Measurements from ENCODE around the gene HYAL3.
"Not testable (repeated sequence)": the region's sequence is repeated elsewhere in the genome, so short reads cannot be mapped to it uniquely, and the experiment has no call there.

Gene HYAL3

DNA sequence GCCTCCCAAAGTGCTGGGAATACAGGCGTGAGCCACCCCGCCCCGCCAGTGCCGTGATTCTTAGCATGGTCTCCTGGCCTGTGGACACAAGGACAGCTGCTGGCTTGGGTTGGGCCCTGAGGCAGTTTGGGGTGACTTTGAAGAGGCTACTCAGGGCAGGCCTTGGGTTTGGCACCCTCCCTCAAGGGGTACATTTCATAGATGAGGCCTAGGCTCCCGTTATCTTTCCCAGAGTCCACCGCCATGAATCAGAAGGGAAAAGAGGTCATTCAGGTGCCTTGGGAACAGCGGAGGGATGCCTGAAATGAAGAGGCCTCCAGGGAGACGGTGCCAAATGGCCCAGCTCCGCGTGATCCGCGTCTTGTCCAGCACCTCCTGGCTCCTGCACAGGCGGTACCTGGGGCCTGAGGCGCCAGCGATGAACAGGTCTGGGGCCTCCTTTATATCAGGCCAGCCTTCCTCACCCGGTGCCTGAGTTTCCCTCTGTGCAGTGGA is 53.9 kb downstream of the HYAL3 start:
- H3K9me3 ChIP-seq (ENCODE audit: severe bottlenecking) = no peaks in the 10 kb centered on the region
- H3K27ac ChIP-seq (ENCODE audit: poor library complexity, severe bottlenecking) = peak overlapping the region; percentile 93
- peaks cover 25% of the 10 kb centered on the region for H3K36me3 ChIP-seq (ENCODE audit: low read depth)
- DNase-seq (ENCODE audit: low spot score) (no peak), ATAC-seq (ENCODE audit: low read depth) (peak; percentile 1; the same call in 1 of the 3 replicates)
- no peak overlapping the region for H3K4me3 ChIP-seq (ENCODE audit: severe bottlenecking)
- TF ChIP-seq, protein P1, sequence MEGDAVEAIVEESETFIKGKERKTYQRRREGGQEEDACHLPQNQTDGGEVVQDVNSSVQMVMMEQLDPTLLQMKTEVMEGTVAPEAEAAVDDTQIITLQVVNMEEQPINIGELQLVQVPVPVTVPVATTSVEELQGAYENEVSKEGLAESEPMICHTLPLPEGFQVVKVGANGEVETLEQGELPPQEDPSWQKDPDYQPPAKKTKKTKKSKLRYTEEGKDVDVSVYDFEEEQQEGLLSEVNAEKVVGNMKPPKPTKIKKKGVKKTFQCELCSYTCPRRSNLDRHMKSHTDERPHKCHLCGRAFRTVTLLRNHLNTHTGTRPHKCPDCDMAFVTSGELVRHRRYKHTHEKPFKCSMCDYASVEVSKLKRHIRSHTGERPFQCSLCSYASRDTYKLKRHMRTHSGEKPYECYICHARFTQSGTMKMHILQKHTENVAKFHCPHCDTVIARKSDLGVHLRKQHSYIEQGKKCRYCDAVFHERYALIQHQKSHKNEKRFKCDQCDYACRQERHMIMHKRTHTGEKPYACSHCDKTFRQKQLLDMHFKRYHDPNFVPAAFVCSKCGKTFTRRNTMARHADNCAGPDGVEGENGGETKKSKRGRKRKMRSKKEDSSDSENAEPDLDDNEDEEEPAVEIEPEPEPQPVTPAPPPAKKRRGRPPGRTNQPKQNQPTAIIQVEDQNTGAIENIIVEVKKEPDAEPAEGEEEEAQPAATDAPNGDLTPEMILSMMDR (IDR thresholded peaks at IDR 0.05; ENCODE audit: poor library complexity, severe bottlenecking) = no peak
- peaks cover 31% of the 10 kb centered on the region for H3K4me1 ChIP-seq (ENCODE audit: insufficient read depth, poor library complexity, severe bottlenecking)
- H3K27me3 ChIP-seq (ENCODE audit: insufficient read depth, poor library complexity, severe bottlenecking) = no peaks in the 10 kb centered on the region

- Histone ChIP-seq H3K4me1 (ENCODE audit: insufficient read depth, poor library complexity, severe bottlenecking) (peaks cover 31% of the 10 kb centered on the region), H3K27ac (ENCODE audit: poor library complexity, severe bottlenecking) (peak overlapping the region; percentile 93), H3K36me3 (ENCODE audit: low read depth) (peaks cover 27% of the 10 kb centered on the region)
- DNase-seq (ENCODE audit: low spot score); ATAC-seq (ENCODE audit: low read depth); H3K4me3 ChIP-seq (ENCODE audit: severe bottlenecking); H3K9me3 ChIP-seq (ENCODE audit: severe bottlenecking); H3K27me3 ChIP-seq (ENCODE audit: insufficient read depth, poor library complexity, severe bottlenecking): not testable (repeated sequence)
Observed at GRCh38 chr3:50244813-50245212, 54.4 kb downstream of the HYAL3 start.

DNA sequence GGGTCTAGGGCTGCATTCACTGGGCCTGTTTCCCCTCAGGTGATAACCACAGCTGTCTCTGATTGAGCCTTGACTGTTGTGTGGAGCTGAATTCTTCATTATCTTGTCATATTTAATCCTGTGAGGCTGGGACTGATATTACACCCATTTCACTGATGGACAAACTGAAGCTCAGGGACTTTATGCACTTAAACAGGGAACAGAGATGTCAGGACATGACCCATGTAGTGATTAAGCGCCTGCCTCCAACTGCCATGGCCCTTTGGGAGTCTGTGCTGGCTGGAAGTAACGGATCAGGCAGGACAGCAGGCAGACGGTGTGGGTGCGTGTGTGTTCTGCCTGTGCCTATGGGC is 55.7 kb downstream of the HYAL3 start:
- Histone ChIP-seq H3K27me3 (ENCODE audit: insufficient read depth, poor library complexity, severe bottlenecking) (no peaks in the 10 kb centered on the region), H3K4me3 (ENCODE audit: severe bottlenecking) (no peak overlapping the region), H3K4me1 (ENCODE audit: insufficient read depth, poor library complexity, severe bottlenecking) (peaks cover 23% of the 10 kb centered on the region), H3K27ac (ENCODE audit: poor library complexity, severe bottlenecking) (peak overlapping the region; percentile 93), H3K9me3 (ENCODE audit: severe bottlenecking) (no peaks in the 10 kb centered on the region), H3K36me3 (ENCODE audit: low read depth) (peaks cover 37% of the 10 kb centered on the region)
- ATAC-seq (ENCODE audit: low read depth) (no peak), DNase-seq (ENCODE audit: low spot score) (no peak)
- TF ChIP-seq, protein P1 (IDR thresholded peaks at IDR 0.05; ENCODE audit: poor library complexity, severe bottlenecking) = no peak

GRCh38 chr3:50242851-50243542 is 56.2 kb downstream of the HYAL3 start:
- ATAC-seq (ENCODE audit: low read depth) (no peak), DNase-seq (ENCODE audit: low spot score) (no peak)
- Histone ChIP-seq H3K27me3 (ENCODE audit: insufficient read depth, poor library complexity, severe bottlenecking) (no peaks in the 10 kb centered on the region), H3K4me1 (ENCODE audit: insufficient read depth, poor library complexity, severe bottlenecking) (peaks cover 18% of the 10 kb centered on the region), H3K9me3 (ENCODE audit: severe bottlenecking) (no peaks in the 10 kb centered on the region), H3K36me3 (ENCODE audit: low read depth) (peaks cover 37% of the 10 kb centered on the region), H3K4me3 (ENCODE audit: severe bottlenecking) (no peak overlapping the region), H3K27ac (ENCODE audit: poor library complexity, severe bottlenecking) (peak overlapping the region; percentile 93)
- TF ChIP-seq, protein P1 (IDR thresholded peaks at IDR 0.05; ENCODE audit: poor library complexity, severe bottlenecking) = no peak
